MCF 10A (cell line): ENCODE measurements around the gene NAA38. TPM values are rescaled to one million over a fixed set of nuclear protein-coding genes. Genes with fewer than 3 reads are reported as not detected.

Experiments used
- BruUV-seq: library from RNA; stranded (reverse); fragments of 400-500 nt; replicated peaks from 2 replicates; lab custom pipeline; 2021; lab: Mats Ljungman, UMichigan
- CTCF ChIA-PET: fragments of 300-600 bp; sonication (Branson Sonifier 250); formaldehyde crosslinking; extraction: SDS; loops from one replicate; lab custom pipeline; 2021; ENCODE audit warnings: antibody characterized with exemption, inconsistent platforms; lab: Yijun Ruan, JAX
- POLR2A ChIA-PET: fragments of 300-600, 350-650 bp; sonication (Branson Sonifier 250); formaldehyde crosslinking; extraction: SDS; loops from one replicate; lab custom pipeline; 2020; ENCODE audit warnings: antibody characterized with exemption, inconsistent platforms; lab: Yijun Ruan, JAX
- DNase-seq: peaks from one replicate; pipeline ENCODE4 v3.0.0-alpha.2; 2018; ENCODE audit not compliant: unreplicated experiment
- H3K27ac Mint-ChIP-seq: one replicate; pipeline ENCODE4 v1.8.0; 2022; ENCODE audit warnings: mild to moderate bottlenecking, low read depth, mixed read lengths; ENCODE audit not compliant: unreplicated experiment
- H3K27me3 Mint-ChIP-seq: one replicate; pipeline ENCODE4 v1.8.0; 2022; ENCODE audit warnings: mixed read lengths; ENCODE audit not compliant: insufficient read depth, unreplicated experiment
- H3K36me3 Mint-ChIP-seq: one replicate; pipeline ENCODE4 v1.8.0; 2022; ENCODE audit warnings: mild to moderate bottlenecking, moderate library complexity, mixed read lengths; ENCODE audit not compliant: insufficient read depth, unreplicated experiment
- H3K4me1 Mint-ChIP-seq: one replicate; pipeline ENCODE4 v1.8.0; 2022; ENCODE audit warnings: mixed read lengths; ENCODE audit not compliant: insufficient read depth, unreplicated experiment
- H3K4me3 Mint-ChIP-seq: one replicate; pipeline ENCODE4 v1.8.0; 2022; ENCODE audit warnings: mild to moderate bottlenecking, moderate library complexity, mixed read lengths; ENCODE audit not compliant: unreplicated experiment
- H3K9me3 Mint-ChIP-seq: one replicate; pipeline ENCODE4 v1.8.0; 2022; ENCODE audit warnings: mixed read lengths; ENCODE audit not compliant: unreplicated experiment
- CTCF ChIP-seq: fragments of 200-600 bp; IDR thresholded peaks from one replicate; pipeline ENCODE4 v1.8.0; 2022; ENCODE audit warnings: antibody characterized with exemption, mild to moderate bottlenecking; ENCODE audit not compliant: unreplicated experiment
- intact Hi-C: fragments of 100-400 bp; cut with micrococcal nuclease; formaldehyde crosslinking; loops from 2 replicates; pipeline ENCODE4 v1.14.1; 2022
- total RNA-seq: library from RNA; stranded (reverse); gene quantifications from 2 replicates; pipeline ENCODE4 v1.2.3, GENCODE V29; 2022

NAA38 gene
- total RNA-seq, 1 experiment from 2014 or later = 83.4 TPM

- no peaks in the 10 kb centered on the region for H3K9me3 Mint-ChIP-seq
- no peak overlapping the region for H3K4me3 Mint-ChIP-seq
- H3K27ac Mint-ChIP-seq = no peak overlapping the region
- intact Hi-C loops = loop anchor here (1.0 kb wide), 1 partner anchor 35 kb away; no protein-coding TSS in a partner anchor
- POLR2A ChIA-PET = interaction anchor here (0.6 to 1.2 kb wide), 2 partner anchors 9 to 145 kb away, joined by 3 read pairs; no protein-coding TSS in a partner anchor
- peaks cover 4% of the 10 kb centered on the region for H3K4me1 Mint-ChIP-seq
- CTCF ChIA-PET = interaction anchor here (0.6 to 2.8 kb wide), 17 partner anchors 8 to 408 kb away, joined by 3 to 60 read pairs (median 4); partner anchors contain the start of gene CHD3
- BruUV-seq = no TSS peak
- no peak for DNase-seq
- TF ChIP-seq CTCF = no peak
- peaks cover 90% of the 10 kb centered on the region for H3K36me3 Mint-ChIP-seq
- no peaks in the 10 kb centered on the region for H3K27me3 Mint-ChIP-seq
Measured at GRCh38 chr17:7897090-7897489, 39.7 kb upstream of the NAA38 start.

- no peak overlapping the region for H3K4me3 Mint-ChIP-seq
- no peaks in the 10 kb centered on the region for H3K9me3 Mint-ChIP-seq
- peaks cover 4% of the 10 kb centered on the region for H3K4me1 Mint-ChIP-seq
- H3K27me3 Mint-ChIP-seq = no peaks in the 10 kb centered on the region
- TSS peak; percentile 32 for BruUV-seq
- no peak for DNase-seq
- H3K27ac Mint-ChIP-seq = no peak overlapping the region
- H3K36me3 Mint-ChIP-seq = peaks cover 90% of the 10 kb centered on the region
- no peak for TF ChIP-seq CTCF
- CTCF ChIA-PET = interaction anchor here (0.5 to 0.6 kb wide), 2 partner anchors 41 to 1078 kb away, joined by 4 to 6 read pairs; no protein-coding TSS in a partner anchor
- POLR2A ChIA-PET = no interaction called here
- intact Hi-C loops = no loop called here
Measured at GRCh38 chr17:7894866-7895265, 37.5 kb upstream of the NAA38 start.

GRCh38 chr17:7894226-7894625, 36.9 kb upstream of the NAA38 start:
- CTCF ChIA-PET = no interaction called here
- peak overlapping the region; percentile 49 for H3K27ac Mint-ChIP-seq
- no peak for TF ChIP-seq CTCF
- no TSS peak for BruUV-seq
- no peaks in the 10 kb centered on the region for H3K27me3 Mint-ChIP-seq
- no peak overlapping the region for H3K4me3 Mint-ChIP-seq
- peaks cover 4% of the 10 kb centered on the region for H3K4me1 Mint-ChIP-seq
- peaks cover 90% of the 10 kb centered on the region for H3K36me3 Mint-ChIP-seq
- intact Hi-C loops = no loop called here
- DNase-seq = no peak
- no peaks in the 10 kb centered on the region for H3K9me3 Mint-ChIP-seq
- POLR2A ChIA-PET = no interaction called here

GRCh38 chr17:7893187-7893880, 36.0 kb upstream of the NAA38 start:
- no peaks in the 10 kb centered on the region for H3K27me3 Mint-ChIP-seq
- intact Hi-C loops = no loop called here
- CTCF ChIA-PET = interaction anchor here (1.5 kb wide), 1 partner anchor 20 kb away, joined by 3 read pairs; no protein-coding TSS in a partner anchor
- peaks cover 85% of the 10 kb centered on the region for H3K36me3 Mint-ChIP-seq
- no peak for TF ChIP-seq CTCF
- no peaks in the 10 kb centered on the region for H3K9me3 Mint-ChIP-seq
- H3K27ac Mint-ChIP-seq = no peak overlapping the region
- no TSS peak for BruUV-seq
- peaks cover 4% of the 10 kb centered on the region for H3K4me1 Mint-ChIP-seq
- no peak overlapping the region for H3K4me3 Mint-ChIP-seq
- no peak for DNase-seq
- POLR2A ChIA-PET = no interaction called here
